ENCODE measurements around the gene KDM4C. TPM values are rescaled to one million over a fixed set of nuclear protein-coding genes. Genes with fewer than 3 reads are reported as not detected.

The KDM4C gene
- total and polyA plus RNA-seq, 2 donors (not counting 1 experiment from before 2014, with no cell fraction given), result 49.7 to 141 TPM

DNA sequence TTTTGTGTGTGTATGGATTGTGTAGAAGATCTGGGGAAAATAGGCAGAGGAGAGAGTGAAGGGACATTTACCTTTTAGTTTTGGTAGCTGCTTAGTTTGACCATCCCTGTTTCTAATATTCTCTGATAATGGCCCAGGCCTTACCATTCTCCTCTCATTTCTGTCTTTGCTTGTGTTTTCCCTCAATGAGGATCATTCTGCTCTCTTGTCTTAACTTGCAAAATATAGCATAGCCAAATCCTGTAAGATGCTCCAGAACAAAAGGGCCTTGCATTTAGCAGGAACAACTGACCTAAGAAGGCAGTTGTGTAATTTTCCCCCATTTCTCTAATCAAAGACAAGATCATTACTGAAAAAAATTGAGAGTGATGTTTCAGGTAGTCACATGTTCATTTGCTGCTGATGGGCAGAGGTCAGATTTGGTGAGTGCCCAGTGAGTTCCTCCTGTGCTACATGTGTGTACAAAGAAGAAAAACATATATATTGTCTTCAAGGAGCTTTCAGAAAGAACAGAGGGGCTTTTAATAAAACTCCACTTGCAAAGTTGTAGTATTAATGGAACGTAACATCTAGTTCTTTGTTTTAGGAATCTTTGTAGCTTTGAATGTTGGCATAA, 139.5 kb downstream of the KDM4C start:
- Mint-ChIP-seq H3K4me1 (peaks cover 12% of the 10 kb centered on the region), H3K27ac (no peak overlapping the region), H3K9me3 (ENCODE audit: insufficient read depth) (no peaks in the 10 kb centered on the region), H3K27me3 (no peaks in the 10 kb centered on the region), H3K4me3 (no peak overlapping the region)
- H3K36me3 ChIP-seq (replicated peaks in 1 of 2; ENCODE audit: control extremely low read depth in 1 of 2, control insufficient read depth in 1 of 2, extremely low read depth in 1 of 2, insufficient read depth in 2 of 2, low read length in 1 of 2), result peaks cover 5 to 60% of the 10 kb centered on the region in 2 experiments
- H3K4me2 ChIP-seq (replicated peaks; ENCODE audit: low read depth, low read length, poor library complexity, severe bottlenecking), result no peak overlapping the region
- H3K4me3 ChIP-seq (ENCODE audit: control extremely low read depth in 1 of 5, extremely low read depth in 1 of 5, insufficient read depth in 1 of 5, low read depth in 2 of 5, low read length in 4 of 5), result no peak overlapping the region
- H3K79me2 ChIP-seq (ENCODE audit: control insufficient read depth, insufficient read depth, low read length), result peaks cover 78% of the 10 kb centered on the region
- CTCF ChIA-PET, result interaction anchor here (0.5 to 0.6 kb wide), 2 partner anchors 261 to 278 kb away, joined by 3 to 4 read pairs; no protein-coding TSS in a partner anchor
- WGBS (ENCODE audit: insufficient coverage), result no CpG with 5 or more reads among the region's 1 CpG
- no peak overlapping the region for H3K9ac ChIP-seq (ENCODE audit: low read length)
- no peaks in the 10 kb centered on the region for H3K9me3 ChIP-seq (ENCODE audit: control extremely low read depth in 1 of 3, control insufficient read depth in 2 of 3, insufficient read depth in 1 of 3, low read length in 2 of 3)
- H4K20me1 ChIP-seq (ENCODE audit: control insufficient read depth, insufficient read depth, low read length, poor library complexity, severe bottlenecking), result peaks cover 46% of the 10 kb centered on the region
- no peak overlapping the region for H2AFZ ChIP-seq (ENCODE audit: insufficient read depth, low read depth, low read length, poor library complexity, severe bottlenecking)
- ATAC-seq (ENCODE audit: low read depth), result no peak
- H3K27me3 ChIP-seq (replicated peaks in 1 of 4; ENCODE audit: control extremely low read depth in 1 of 4, control insufficient read depth in 3 of 4, insufficient read depth in 4 of 4, low read length in 3 of 4), result no peaks in the 10 kb centered on the region
- peaks cover 6 to 9% of the 10 kb centered on the region in 2 donors for H3K4me1 ChIP-seq (ENCODE audit: control insufficient read depth in 2 of 2, insufficient read depth in 2 of 2, low read length in 2 of 2)
- TF ChIP-seq CTCF (IDR thresholded peaks at IDR 0.05) (no peak), EZH2 (IDR thresholded peaks at IDR 0.05; ENCODE audit: borderline replicate concordance, insufficient read depth, low read depth, low read length, poor library complexity, severe bottlenecking) (no peak)
- no peak overlapping the region for H3K27ac ChIP-seq (ENCODE audit: low read length in 2 of 2)
- intact Hi-C loops (cut with micrococcal nuclease), result no loop called here
- DNase-seq, result no peak
- POLR2A ChIA-PET, result no interaction called here

DNA sequence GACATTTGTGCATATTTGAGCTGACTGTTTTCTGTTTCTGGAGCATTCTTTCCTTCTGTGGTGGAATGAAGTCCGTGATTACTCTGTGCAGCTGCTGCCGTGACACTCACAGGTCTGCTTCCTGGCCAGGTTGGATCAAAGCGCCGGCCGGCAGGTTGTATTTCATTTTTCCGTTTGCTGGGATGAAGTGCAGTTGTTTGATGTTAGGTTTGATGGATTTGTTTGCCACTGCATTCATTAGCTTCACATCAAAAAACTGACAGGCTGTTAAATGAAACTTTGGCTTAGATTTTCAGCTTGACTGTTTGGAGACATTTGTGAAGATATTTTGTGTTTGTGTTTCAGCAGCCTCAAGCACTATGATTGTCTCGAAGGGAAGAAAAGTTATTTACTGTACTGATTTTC, 140.1 kb downstream of the KDM4C start:
- WGBS (ENCODE audit: insufficient coverage), result 100% methylated on average over 3 of the region's 7 CpGs
- Histone ChIP-seq H4K20me1 (ENCODE audit: control insufficient read depth, insufficient read depth, low read length, poor library complexity, severe bottlenecking) (peaks cover 50% of the 10 kb centered on the region), H3K79me2 (ENCODE audit: control insufficient read depth, insufficient read depth, low read length) (peaks cover 83% of the 10 kb centered on the region), H3K27me3 (replicated peaks in 1 of 4; ENCODE audit: control extremely low read depth in 1 of 4, control insufficient read depth in 3 of 4, insufficient read depth in 4 of 4, low read length in 3 of 4) (no peaks in the 10 kb centered on the region), H3K4me3 (ENCODE audit: control extremely low read depth in 1 of 5, extremely low read depth in 1 of 5, insufficient read depth in 1 of 5, low read depth in 2 of 5, low read length in 4 of 5) (no peak overlapping the region), H3K36me3 (replicated peaks in 1 of 2; ENCODE audit: control extremely low read depth in 1 of 2, control insufficient read depth in 1 of 2, extremely low read depth in 1 of 2, insufficient read depth in 2 of 2, low read length in 1 of 2) (peaks cover 5 to 62% of the 10 kb centered on the region in 2 experiments), H3K9ac (ENCODE audit: low read length) (no peak overlapping the region), H3K27ac (ENCODE audit: low read length in 2 of 2) (no peak overlapping the region), H3K4me2 (replicated peaks; ENCODE audit: low read depth, low read length, poor library complexity, severe bottlenecking) (no peak overlapping the region), H2AFZ (ENCODE audit: insufficient read depth, low read depth, low read length, poor library complexity, severe bottlenecking) (no peak overlapping the region), H3K4me1 (ENCODE audit: control insufficient read depth in 2 of 2, insufficient read depth in 2 of 2, low read length in 2 of 2) (peaks cover 6 to 9% of the 10 kb centered on the region in 2 donors), H3K9me3 (ENCODE audit: control extremely low read depth in 1 of 3, control insufficient read depth in 2 of 3, insufficient read depth in 1 of 3, low read length in 2 of 3) (no peaks in the 10 kb centered on the region)
- POLR2A ChIA-PET, result no interaction called here
- ATAC-seq (ENCODE audit: low read depth) (no peak), DNase-seq (no peak)
- intact Hi-C loops (cut with micrococcal nuclease), result no loop called here
- Mint-ChIP-seq H3K4me3 (no peak overlapping the region), H3K27me3 (no peaks in the 10 kb centered on the region), H3K9me3 (ENCODE audit: insufficient read depth) (no peaks in the 10 kb centered on the region), H3K27ac (no peak overlapping the region), H3K4me1 (peaks cover 17% of the 10 kb centered on the region)
- TF ChIP-seq CTCF (IDR thresholded peaks at IDR 0.05), result no peak
- TF ChIP-seq EZH2 (IDR thresholded peaks at IDR 0.05; ENCODE audit: borderline replicate concordance, insufficient read depth, low read depth, low read length, poor library complexity, severe bottlenecking), result no peak
- CTCF ChIA-PET, result interaction anchor here (0.5 to 0.6 kb wide), 2 partner anchors 262 to 279 kb away, joined by 3 to 4 read pairs; no protein-coding TSS in a partner anchor
